SKM-1 (cell line): ENCODE data around the gene EDN1.
"Not testable (repeated sequence)": the region's sequence is repeated elsewhere in the genome, so short reads cannot be mapped to it uniquely, and the experiment has no call there.

Source experiments
- DNase-seq: peaks from one replicate; lab custom pipeline; 2025; ENCODE audit not compliant: unreplicated experiment; lab: John Stamatoyannopoulos, UW

The EDN1 gene

DNA sequence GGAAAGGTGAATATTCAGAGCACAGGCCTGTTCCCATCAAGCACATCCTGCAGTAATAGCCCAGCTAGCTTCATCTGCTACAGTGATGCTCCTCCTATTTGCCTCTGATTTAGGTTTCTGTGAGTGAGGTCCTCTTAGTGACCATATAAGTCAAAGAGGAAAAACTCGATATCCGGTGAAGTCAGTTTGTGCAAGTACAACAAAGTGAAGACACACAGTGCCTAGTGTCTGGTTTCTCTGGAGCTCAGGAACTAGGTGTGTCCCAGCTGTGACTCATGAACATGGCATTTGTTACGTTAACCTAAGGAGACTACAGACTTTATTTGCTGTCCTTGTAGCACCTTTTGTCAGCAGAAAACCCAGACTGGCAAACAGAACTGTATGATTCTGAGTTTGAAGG is 33.9 kb downstream of the EDN1 start:
- no peak for DNase-seq

DNA sequence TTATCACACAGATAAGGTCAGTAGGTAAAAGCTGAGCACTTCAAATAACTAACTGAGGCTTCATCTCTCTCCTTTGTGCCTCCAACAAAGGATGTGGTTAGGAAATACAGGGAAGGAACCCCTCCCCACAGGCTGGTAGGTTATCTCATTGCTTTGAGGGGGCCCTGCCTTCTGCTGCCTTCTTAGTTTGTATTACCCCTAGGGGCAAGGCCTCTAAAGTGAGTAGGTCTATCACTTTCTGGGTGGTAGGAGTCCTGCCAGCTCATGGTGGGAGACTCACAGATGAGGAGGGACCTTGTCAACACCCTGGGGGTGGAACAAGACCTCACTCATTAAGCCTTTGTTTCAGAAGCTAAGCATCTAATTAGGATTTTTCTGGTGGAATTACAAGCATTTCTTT is 34.6 kb downstream of the EDN1 start:
- DNase-seq = no peak

DNA sequence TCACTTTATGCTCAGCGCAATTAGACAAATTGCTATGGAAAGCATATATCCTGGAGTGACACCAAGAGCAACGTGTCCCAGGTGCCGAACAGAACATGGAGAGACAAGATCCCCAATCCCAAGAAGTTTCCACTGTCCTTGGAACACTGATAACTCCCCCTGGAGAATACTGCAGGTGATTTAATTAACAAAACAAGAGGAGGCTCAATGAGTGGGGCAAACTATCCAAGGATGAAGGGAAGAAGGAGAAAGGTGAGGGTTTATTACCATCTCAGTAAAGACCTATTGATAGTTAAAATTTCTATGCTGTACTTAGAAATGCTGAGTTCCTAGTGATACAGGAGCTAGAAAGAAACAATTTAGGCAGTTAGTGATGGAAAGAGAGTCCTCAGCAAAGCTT is 35.7 kb downstream of the EDN1 start:
- no peak for DNase-seq

DNA sequence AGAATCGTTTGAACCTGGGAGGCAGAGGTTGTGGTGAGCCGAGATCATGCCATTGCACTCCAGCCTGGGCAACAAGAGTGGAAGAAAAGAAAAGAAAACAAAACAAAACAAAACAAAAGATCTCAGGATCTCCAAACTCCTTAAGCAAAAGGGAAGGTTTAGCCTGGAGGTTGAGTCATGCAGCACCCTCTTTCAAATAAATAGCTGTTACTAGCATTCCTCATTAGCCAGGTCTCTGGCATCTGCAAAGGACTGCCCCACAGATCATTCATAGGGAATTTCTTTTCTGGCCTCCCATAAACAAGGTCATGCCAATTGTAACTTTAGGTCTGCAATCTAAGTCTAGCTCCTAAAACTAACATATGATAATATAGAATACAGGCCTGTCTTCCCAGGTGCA is 37.2 kb downstream of the EDN1 start:
- DNase-seq = no peak

DNA sequence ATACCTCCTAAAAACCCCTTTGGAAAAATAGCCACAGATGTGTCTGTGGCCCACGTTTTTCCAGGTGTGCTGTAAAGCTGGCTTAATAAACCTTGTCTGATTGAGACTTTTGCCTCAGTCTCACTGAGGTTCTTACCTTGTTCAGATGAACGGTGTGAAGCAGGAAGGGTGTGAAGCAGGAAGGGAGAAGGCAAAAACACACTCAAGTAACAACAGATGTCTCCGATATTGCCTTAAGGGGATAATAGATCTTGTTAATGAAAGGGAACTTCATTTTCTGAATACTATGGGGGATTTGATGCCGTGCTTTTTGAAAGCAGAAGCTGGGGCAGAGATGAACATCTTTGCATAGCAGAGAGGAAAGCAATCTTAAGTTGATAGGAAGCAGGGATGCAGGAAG is 37.8 kb downstream of the EDN1 start:
- no peak for DNase-seq

DNA sequence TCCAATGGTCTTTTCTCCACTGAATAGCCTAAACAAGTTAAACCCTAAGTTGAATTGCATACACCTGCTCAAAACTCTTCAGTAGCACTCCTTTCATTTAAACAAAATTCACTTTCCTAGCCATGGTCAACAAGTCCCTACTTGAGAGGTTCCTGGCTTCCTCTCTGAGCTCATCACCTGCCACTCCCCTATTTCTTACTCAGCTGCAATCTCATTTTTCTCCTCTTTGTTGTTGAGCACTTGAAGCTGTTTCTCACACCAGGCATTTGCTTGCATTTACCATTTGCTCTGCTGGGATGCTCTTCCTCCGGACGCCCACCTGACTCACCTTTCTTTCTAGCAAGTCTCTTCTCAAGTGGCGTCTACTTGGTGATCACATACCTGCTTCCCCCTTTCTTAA is 38.5 kb downstream of the EDN1 start:
- no peak for DNase-seq

DNA sequence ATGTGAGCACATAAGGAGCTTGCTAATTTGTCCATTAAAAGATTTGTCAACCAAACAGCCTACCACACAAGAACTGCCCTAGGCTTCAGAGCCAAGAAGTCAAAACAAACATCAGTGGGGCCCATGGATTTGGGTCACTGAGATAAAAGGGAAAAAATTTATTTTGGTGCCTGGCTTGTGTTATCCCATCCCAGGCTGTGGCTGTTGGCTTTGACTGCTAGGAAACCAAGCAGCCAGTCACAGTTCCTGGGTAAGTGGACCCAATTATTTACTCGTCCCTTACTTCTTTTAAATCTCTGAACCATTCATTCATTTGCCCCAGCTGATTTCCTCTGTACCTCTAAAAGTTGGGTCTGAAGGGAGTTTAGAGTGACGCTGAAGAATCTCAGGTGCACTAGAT is 41.3 kb downstream of the EDN1 start:
- DNase-seq = no peak

DNA sequence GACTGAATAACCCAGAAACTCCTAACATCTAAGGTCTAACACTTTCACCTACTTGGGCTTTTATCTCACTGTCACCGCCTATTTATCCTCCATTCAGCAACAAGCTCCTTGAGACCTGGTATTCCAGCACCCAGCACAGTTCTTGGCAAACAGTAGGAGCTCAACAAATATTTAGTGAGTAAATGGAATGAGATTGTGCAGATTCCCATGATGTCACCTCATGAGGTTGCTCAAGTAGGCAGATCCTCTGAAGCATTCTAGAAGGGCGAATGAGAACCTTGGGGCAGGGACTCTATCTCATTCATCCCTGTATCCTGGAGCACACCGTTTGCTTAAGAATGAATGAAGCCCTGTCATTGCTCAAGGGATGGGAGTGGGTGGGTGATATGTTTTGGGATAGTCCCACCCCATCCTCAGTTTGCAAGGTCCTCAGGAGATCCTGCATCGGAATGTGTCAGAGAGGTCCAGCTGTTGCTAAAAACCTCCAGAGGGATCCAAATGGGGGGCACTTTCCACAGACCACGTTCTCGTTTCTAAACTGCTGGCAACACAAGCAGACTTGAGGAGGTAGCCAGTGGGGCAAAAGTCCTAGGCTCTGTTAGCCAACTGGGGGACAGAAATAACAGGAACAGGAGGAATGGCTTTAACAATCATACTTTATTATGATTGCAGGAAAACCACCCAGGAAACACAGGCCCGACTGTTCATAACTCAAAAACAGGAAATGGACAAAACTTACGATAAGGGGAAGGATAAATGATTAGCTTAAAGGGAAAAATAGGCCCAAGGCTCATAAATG is 42.0 kb downstream of the EDN1 start:
- no peak for DNase-seq

DNA sequence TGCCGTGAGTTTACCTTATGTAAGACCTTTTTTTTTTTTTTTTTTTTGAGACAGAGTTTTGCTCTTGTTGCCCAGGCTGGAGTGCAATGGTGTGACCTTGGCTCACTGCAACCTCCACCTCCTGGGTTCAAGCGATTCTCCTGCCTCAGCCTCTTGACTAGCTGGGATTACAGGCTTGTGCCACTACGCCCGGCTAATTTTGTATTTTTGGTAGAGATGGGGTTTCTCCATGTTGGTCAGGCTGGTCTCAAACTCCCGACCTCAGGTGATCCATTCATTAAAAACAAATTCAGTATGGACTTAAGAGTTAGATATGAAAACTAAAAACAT is 42.6 kb downstream of the EDN1 start:
- not testable (repeated sequence) for DNase-seq

DNA sequence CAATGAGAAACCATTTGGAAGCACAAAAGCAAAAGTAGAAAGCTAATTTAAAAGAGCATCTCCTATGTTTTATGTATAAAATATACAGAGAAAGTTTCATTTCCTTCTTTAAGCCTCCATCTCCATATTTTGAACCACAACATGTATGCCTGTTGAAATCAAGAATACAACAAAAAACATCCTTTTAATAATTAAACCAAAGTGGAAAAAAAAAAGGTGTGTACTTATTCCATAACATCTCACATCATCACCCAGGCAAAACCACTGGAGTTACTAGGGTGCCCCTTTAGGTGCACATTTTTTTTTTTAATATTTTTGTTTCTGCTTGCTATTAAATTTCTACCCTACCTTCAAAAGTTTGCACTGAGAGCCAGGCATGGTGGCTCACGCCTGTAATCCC is 43.0 kb downstream of the EDN1 start:
- no peak for DNase-seq

DNA sequence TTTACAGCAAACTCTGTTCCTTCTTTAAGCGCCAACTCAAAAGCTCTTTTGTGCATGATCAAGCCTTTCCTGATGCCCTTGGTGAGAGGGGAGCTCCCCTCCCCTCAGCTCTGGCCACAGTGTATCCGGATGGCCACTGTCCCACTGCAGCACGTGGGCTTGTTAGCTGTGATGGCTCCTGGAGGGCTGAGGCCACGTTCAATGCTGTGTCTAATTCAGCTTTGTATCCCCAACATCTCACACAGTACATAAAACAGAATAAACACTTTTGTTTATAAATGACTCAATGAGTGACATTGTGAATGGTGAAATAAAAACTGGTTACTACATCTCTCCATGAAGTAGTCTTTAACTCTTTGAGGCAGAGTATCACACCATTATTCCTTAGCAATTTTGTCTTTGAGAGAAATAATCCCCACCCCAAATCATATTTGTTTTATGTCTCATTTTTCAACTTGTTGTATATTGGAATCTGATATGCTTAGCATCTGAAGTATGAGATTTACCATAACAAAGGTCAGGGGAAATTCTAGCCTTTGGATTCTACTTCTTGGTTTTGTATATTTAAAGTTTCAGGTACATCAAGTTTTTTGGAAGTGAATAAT is 44.5 kb downstream of the EDN1 start:
- DNase-seq = no peak

DNA sequence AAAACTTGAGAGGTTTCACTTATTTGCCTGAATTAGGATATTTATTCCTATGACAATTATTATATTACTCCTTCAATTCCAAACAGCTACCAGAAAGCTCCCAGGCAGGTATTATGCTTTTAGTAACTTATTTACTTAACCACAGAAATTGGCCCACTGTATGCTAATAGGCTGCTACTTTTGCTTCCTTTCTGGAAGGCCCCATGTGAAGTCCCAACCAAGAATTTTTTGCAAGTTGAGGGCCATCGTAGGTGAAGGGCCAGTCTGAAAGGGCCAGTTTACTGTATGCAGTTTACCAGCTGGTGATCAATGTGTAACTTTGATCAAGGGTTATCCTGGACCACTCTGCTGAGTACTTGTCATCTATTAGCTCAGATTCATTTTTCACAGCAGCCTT is 45.0 kb downstream of the EDN1 start:
- no peak for DNase-seq

DNA sequence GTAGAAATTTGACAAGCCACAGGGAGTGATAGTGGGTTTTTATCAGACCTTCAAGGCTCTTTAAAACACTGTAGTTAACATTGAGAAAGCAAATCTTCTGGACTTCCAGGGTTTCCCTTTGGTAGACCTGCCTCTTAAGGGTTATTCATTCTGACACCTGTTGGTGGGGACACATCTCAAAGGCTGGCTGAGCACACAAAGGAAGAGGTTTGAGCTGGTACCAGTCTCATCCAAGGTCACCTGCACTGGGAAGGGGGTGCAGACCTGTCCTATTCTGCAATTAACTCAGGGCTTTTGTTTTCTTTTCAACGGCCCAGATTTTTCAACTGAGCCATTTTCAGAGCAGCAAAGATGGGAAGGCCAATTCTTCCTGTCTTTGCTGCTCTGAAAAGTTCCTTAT is 45.6 kb downstream of the EDN1 start:
- DNase-seq = no peak

DNA sequence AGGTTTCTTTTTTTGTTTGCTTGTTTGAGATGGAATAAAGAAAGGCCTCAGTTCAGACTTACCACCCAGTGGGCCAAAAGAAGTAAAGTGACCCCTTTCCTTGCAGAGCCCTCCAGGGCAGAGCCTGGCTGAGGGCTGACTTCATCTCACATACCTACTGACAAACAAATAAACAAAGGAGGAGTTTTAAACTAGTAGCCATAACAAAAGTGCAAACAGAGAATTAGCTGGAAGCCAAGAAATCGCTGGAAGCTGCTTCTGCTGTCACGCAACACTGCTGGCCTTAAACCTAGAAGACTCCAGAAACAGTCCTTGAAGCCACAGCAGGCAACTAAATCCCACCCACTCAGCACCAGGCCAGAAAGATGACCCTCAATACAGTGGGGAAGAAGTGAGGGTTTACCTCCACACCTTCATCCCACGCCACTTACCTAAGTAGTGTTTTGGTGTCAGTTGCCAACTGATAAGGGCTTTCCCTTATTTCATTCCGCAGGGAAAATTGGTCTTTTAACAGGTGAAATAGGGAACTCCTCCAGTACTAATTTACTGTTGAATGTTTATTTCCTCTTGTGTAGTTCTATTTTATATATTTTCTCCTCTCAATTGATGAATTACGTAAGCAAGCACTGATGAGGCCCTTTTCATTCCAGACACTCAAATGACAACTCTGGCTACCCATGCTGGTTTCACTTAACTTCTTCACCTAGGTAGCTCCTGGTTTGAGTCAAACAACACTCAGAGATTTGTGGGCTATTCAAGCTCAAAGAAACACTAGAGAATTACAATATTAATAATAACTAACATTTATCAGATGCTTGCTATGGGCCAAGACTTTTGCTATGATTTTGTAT is 46.2 kb downstream of the EDN1 start:
- no peak for DNase-seq

DNA sequence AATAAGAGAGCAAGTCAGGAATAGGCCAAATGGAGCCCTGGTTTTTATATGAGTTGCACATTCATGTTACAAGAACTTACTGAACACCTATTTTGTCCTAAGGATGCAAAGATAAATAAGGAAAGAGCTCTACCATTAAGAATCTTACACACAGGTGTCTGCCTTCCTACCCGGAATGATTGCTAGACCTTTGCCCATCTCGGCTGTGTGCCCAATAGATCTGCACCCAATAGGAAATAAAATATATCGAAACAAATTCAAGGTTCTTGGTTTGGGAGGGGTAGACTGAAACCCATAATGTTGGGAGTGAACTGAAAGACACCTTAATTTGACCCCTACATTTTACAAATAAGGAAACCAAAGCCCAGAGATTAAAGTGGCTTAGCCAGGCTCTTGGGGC is 48.9 kb downstream of the EDN1 start:
- no peak for DNase-seq

DNA sequence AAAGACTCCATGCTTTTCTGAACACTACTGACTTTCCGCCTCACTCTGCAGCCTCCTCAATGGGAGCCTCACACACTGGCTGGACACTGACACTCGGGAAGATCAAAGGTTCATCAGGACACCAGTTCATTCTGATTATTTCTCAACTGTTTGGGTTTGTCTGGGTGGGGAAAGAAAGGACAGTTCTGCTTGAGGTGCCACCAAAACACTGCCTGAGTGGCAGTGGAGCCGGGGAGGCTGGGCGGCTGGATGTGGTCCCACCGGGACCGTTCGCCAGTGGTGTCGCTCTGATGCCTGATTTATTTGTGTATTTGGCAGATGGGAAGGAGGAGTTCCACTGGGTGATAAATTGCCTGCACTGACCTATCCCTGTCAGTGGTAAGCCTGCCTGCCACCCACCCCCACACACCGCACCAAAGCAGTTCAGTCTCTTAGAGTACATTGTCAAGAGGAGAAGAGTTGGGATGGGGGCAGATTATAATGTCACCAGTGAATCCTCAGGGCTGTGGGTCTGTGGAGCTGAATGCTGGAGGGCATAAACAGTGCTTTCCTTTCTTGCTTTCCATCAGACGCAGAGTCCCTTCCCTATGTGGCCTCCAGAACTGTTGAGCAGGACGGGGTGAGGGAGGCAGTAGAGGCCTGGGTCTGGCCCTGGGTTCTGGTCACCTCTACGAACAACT is 49.8 kb downstream of the EDN1 start:
- DNase-seq = no peak

DNA sequence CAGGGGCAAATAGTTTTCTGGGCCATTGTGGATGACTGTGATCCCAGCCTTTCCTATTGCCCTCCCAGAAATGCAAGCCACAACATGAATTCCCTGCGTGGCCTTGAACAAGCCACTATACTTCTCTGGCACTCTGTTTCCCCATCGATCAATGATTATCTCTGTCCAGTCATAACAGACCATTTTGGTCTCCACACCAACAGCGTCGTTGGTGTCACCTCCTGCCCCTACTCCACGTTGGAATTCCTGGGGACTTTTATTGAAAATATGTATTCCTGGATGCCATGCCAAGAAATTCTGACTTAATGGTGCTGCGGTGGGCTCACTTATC is 50.3 kb downstream of the EDN1 start:
- no peak for DNase-seq

DNA sequence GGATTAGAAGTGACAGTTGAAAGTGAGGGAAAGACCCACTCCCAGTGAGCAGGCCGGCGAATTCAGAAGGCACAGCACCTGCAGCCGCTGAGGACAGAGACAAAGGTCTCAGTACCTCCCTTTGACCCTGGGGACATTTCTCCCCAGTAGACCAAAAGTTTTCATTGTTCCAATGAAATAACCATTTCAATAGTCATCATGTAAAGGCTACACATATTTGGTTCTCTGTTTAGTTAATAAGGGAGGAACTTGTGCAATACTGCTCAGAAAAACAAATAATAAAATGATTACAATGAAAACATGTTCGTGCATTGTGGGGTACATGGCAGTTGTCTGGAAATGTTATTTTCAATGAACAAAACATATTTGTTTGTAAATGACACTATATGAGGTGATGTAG is 52.5 kb downstream of the EDN1 start:
- DNase-seq = no peak

DNA sequence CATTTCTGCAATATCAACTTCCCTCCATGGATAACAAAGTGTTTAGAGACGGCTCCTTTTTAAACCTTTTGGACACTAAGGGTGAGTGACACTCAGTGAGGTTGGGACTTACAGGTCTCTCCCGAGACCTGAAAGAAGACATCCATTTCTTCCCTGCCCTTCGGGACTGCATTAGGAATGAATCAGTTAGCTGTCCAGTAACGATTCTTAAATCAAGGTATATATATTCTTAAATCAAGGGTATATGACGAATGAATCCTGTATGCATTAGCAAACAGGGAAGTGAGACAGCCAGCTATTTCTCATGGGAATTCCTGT is 52.9 kb downstream of the EDN1 start:
- DNase-seq = no peak

DNA sequence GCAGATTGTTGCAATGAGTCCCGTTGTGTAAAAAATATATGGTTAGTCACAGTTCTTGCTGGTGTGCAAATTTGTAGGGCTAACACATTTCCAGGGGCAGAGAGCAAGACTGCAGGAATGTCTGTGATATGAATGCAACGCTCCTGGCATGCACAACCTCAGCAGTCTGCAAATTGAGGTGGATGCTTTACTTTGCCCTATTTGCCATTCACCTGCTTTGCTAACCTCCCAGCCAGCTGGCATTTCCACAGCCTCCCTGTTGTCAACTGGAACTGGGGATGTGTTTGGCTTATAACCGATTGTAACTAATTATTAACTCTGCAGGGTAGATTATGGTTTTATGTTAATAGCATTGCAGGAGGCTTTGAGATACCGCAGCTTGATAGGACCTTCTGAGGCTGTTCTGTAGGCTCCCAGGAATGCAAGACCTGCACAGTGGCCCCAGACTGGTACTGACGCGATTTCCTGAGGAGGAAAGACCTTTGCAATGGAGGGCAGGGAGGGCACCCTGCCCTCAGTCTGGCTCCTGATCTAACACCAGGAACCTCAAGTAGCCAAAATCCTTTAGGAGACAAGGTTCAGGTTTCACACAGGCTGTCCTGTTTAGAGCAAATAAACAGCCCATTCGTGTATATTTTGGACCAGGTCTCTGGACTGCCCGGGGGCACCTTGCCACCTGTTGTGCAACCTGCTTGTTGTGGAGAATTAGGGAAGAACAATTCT is 53.4 kb downstream of the EDN1 start:
- DNase-seq = no peak

DNA sequence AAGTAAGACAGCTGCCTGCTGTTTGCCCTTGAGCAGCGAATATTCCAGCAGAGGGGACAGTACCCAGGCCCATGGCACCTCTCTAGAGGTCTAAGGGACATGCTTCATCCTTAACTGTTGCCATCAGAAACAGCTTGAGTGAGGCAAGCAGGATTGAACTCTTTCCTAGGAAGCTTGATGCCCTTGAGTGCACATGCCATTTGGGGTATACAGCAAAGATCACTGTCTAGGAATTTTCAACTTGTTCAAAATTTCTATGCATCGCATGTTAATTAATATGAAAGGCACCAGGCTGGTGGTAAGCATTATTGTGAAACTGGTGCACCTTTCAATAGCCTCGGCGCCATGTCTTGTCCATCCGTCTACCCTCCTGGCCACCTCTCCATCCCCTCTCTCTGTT is 54.1 kb downstream of the EDN1 start:
- DNase-seq = no peak
